COLO829 (cell line): ENCODE measurements around the gene XIRP2.

Experiments used
- DNase-seq: peaks from one replicate; pipeline ENCODE4 v3.0.0; 2012; ENCODE audit warnings: low spot score

The XIRP2 gene

GRCh38 chr2:167293943-167294775, 405.9 kb downstream of the XIRP2 start:
- no peak for DNase-seq

GRCh38 chr2:167294776-167295140, 406.5 kb downstream of the XIRP2 start:
- no peak for DNase-seq

- no peak for DNase-seq
Measured at GRCh38 chr2:167297292-167297691, 409.0 kb downstream of the XIRP2 start.

- DNase-seq, result no peak
Measured at GRCh38 chr2:167298017-167298416, 409.7 kb downstream of the XIRP2 start.
